ENCODE results near the gene SSTR5. TPM values are rescaled to one million over a fixed set of nuclear protein-coding genes. Genes with fewer than 3 reads are reported as not detected.

SSTR5 gene
- polyA plus RNA-seq, 1 experiment: not detected

DNA sequence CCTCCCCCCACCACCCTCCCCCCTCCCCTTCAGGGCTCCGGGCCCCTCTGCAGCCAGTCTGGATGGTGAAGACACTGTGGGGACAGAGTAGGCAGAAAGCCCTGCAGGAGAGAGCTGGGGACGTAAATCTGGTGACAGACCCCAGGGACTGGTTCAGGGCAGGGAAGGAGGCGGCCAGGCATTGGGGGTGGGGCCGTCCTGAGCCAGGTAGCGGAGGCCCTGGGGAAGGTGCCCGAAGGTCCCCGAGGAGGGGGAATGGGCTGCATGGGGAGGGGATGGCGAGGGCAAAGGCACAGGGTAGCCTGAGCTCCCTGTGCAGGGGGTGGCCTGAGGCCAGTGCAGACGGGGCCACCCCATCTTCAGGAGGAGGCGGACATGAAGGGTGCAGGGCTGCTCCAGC is 54.0 kb downstream of the SSTR5 start:
- TF ChIP-seq, protein P1, sequence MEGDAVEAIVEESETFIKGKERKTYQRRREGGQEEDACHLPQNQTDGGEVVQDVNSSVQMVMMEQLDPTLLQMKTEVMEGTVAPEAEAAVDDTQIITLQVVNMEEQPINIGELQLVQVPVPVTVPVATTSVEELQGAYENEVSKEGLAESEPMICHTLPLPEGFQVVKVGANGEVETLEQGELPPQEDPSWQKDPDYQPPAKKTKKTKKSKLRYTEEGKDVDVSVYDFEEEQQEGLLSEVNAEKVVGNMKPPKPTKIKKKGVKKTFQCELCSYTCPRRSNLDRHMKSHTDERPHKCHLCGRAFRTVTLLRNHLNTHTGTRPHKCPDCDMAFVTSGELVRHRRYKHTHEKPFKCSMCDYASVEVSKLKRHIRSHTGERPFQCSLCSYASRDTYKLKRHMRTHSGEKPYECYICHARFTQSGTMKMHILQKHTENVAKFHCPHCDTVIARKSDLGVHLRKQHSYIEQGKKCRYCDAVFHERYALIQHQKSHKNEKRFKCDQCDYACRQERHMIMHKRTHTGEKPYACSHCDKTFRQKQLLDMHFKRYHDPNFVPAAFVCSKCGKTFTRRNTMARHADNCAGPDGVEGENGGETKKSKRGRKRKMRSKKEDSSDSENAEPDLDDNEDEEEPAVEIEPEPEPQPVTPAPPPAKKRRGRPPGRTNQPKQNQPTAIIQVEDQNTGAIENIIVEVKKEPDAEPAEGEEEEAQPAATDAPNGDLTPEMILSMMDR (IDR thresholded peaks at IDR 0.05; ENCODE audit: low read depth, low read length): no peak
- DNase-seq (ENCODE audit: low read depth, low spot score): no peak
- POLR2A ChIA-PET: no interaction called here
- Histone ChIP-seq H3K9me3 (ENCODE audit: control insufficient read depth, insufficient read depth, low read length) (peaks cover 8% of the 10 kb centered on the region; the same call in 1 of the 2 replicates), H3K27me3 (ENCODE audit: control insufficient read depth, insufficient read depth, low read length) (peaks cover 4% of the 10 kb centered on the region), H3K4me3 (ENCODE audit: low read depth, low read length) (no peak overlapping the region), H3K27ac (ENCODE audit: low read depth, low read length) (no peak overlapping the region)
- CTCF ChIA-PET: no interaction called here

DNA sequence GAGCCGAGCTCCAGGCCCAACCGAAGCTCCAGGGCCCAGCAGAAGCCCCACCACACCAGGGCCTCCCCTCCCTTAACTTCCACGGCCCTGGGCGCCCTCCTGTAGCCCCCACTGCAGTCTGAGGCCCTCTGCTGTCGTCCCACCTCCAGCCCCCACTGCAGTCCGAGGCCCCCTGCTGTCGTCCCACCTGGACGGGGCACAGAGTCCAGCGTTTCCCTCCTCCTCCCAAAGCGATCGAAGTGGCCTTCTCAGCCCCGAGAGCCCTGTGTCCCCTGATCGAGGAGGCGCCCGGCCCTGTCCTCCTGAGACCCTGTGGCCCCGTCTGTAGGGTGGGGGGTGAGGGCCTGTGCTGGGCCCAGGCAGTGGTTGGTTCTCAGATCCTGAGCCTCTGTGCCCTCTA is 54.6 kb downstream of the SSTR5 start:
- peaks cover 2% of the 10 kb centered on the region for H3K27me3 ChIP-seq (ENCODE audit: control insufficient read depth, insufficient read depth, low read length)
- H3K9me3 ChIP-seq (ENCODE audit: control insufficient read depth, insufficient read depth, low read length): peaks cover 8% of the 10 kb centered on the region; the same call in 1 of the 2 replicates
- POLR2A ChIA-PET: no interaction called here
- CTCF ChIA-PET: no interaction called here
- TF ChIP-seq, protein P1 (IDR thresholded peaks at IDR 0.05; ENCODE audit: low read depth, low read length): no peak
- H3K4me3 ChIP-seq (ENCODE audit: low read depth, low read length): no peak overlapping the region
- no peak overlapping the region for H3K27ac ChIP-seq (ENCODE audit: low read depth, low read length)
- DNase-seq (ENCODE audit: low read depth, low spot score): no peak

DNA sequence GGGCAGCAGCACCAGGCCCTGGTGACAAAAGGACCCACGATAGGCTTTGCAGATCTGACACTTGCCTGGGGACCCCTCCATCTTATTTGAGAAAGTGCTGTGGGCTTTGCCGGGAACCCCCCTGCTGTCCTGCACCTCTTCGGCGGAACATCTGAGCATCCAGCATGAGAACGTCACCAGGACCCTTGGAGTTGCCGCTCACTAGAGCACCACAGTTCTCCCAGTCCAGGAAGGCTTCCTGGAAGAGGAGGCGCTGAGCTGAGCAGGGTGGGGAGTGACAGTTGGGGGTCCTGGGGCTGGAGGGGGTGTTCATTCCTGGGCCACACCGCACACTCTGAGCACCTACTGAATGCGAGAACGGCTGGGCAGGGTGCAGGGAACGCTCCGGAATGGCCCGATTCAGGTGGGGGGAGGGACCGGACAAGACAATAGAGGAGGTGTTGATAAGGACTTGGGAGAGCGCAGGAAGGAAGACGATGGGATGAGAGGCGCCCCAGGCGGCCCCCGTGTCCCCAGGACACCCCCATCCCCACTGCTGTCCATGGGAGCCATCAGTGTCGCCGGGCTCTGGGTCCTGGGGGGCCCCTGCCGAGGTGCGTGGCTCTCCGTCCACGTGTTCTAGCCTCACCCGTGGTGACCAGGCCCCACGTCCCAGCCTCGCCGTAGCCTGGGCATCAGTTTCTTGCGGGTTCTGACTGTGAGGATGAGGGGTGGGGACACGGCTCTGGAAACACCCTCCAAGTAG is 55.6 kb downstream of the SSTR5 start:
- POLR2A ChIA-PET: no interaction called here
- Histone ChIP-seq H3K27ac (ENCODE audit: low read depth, low read length) (no peak overlapping the region), H3K9me3 (ENCODE audit: control insufficient read depth, insufficient read depth, low read length) (peaks cover 8% of the 10 kb centered on the region; the same call in 1 of the 2 replicates), H3K27me3 (ENCODE audit: control insufficient read depth, insufficient read depth, low read length) (no peaks in the 10 kb centered on the region), H3K4me3 (ENCODE audit: low read depth, low read length) (no peak overlapping the region)
- CTCF ChIA-PET: no interaction called here
- DNase-seq (ENCODE audit: low read depth, low spot score): no peak
- TF ChIP-seq, protein P1 (IDR thresholded peaks at IDR 0.05; ENCODE audit: low read depth, low read length): no peak

DNA sequence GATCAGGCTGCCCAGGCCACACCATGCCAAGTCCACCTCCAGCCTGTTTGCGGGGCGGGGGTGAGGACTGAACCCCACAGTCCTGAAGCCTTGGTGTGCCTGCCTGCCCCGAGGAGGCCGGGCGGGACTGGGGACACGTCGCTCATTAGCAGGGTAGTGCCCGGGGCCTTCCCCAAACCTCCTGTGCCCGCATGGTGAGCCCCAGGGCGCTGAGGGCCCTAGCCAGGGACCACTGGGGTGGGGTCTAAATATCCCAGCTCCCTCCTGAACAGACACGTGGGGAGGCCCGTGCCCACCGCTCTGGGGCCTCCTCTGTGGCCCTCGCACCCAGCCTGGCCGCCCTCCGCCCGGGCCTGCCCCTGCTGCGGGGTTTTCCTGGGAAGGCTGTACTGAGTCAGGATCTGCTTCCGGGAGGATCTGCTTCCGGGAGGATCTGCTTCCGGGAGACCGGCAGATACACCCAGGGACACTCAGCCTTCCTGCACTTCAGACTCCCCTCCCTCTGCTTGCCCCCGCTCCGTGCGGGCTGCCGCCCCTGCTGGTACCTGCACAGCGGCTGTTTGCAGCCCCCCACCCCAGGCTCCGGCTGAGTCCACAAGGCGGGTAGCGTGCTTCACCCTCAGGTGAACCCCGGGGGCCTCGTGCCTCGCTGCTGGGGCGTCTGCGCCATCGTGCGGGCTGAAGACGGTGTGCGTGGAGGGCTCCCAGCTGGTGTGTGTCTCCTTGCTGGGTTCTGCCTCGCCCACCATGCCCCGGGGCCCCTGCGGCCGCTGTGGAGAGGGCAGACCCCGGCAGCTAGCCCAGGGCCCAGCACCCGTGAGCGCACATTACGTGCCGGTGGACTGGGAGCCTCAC is 56.8 kb downstream of the SSTR5 start:
- ChIA-PET CTCF (no interaction called here), POLR2A (no interaction called here)
- H3K27me3 ChIP-seq (ENCODE audit: control insufficient read depth, insufficient read depth, low read length): no peaks in the 10 kb centered on the region

More for the DNA sequence above, 56.8 kb downstream of the SSTR5 start:
- TF ChIP-seq, protein P1 (IDR thresholded peaks at IDR 0.05; ENCODE audit: low read depth, low read length): no peak
- no peak for DNase-seq (ENCODE audit: low read depth, low spot score)
- H3K27ac ChIP-seq (ENCODE audit: low read depth, low read length): no peak overlapping the region
- H3K9me3 ChIP-seq (ENCODE audit: control insufficient read depth, insufficient read depth, low read length): peaks cover 8% of the 10 kb centered on the region; the same call in 1 of the 2 replicates
- H3K4me3 ChIP-seq (ENCODE audit: low read depth, low read length): no peak overlapping the region

Measured in AG04450 (cell line).